Measurements from ENCODE around the gene RYR1.

GRCh38 chr19:38624822-38625221 is 191.3 kb downstream of the RYR1 start:
- TF ChIP-seq ZNF221 (tag by site-specific recombination; IDR thresholded peaks at IDR 0.05; ENCODE audit: borderline replicate concordance) = no peak
- TF ChIP-seq ZNF18 (tag by site-specific recombination; IDR thresholded peaks at IDR 0.05) = no peak
- no peak for TF ChIP-seq CTCF (tag by site-specific recombination; IDR thresholded peaks at IDR 0.05)
- TF ChIP-seq ZNF704 (tag by site-specific recombination; IDR thresholded peaks at IDR 0.05) = no peak
- TF ChIP-seq ZNF394 (tag by site-specific recombination; IDR thresholded peaks at IDR 0.05; ENCODE audit: borderline replicate concordance) = no peak
- no peak for TF ChIP-seq REST (tag by site-specific recombination; IDR thresholded peaks at IDR 0.05)
- TF ChIP-seq YY1 (tag by site-specific recombination; IDR thresholded peaks at IDR 0.05) = no peak
- TF ChIP-seq ZNF280D (tag by site-specific recombination; IDR thresholded peaks at IDR 0.05) = no peak
- TF ChIP-seq OSR2 (tag by site-specific recombination; IDR thresholded peaks at IDR 0.05) = no peak
- TF ChIP-seq PBX3 (CRISPR knock-in tag; IDR thresholded peaks at IDR 0.05) = no peak

Data from HEK293 (cell line).